HG02970 (cell line): ENCODE measurements around the gene FBXO24.

ENCODE experiments used
- ATAC-seq: cut with Tn5 transposase; IDR thresholded peaks from one replicate; pipeline ENCODE4 v1.9.1; 2021; ENCODE audit warnings: mild to moderate bottlenecking, moderate library complexity, moderate number of reproducible peaks; ENCODE audit not compliant: unreplicated experiment, low FRiP score

The FBXO24 gene

DNA sequence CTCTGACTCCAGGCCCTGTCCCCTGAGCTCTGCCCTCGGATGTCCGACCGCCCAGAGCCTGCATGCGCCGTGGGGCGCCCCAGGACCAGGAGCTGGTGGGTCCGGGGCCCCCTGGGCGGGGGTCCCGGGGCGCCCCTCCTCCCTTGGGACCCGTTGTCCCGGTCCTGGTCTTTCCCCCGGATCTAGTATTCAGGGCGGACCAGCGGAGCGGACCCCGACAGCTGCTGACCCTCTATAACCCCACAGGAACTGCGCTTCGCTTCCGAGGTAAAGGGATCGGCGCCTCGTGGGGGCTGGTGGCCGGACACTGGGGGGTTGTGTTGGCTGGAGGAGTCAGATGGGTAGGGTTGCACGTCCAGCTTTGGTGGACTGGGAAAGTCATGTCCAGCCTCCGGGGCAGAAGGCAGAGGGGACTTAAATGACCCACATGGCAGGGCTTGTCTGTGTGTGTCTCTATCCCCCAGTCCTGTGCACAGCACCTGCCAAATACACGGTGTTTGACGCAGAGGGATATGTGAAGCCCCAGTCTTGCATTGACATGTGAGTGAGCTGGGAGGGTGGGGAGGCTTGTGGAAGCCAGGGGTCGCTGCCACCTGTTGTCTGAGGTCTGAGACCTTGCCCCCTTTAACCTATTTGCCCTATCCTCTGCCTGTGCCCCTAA, 26.7 kb downstream of the FBXO24 start:
- no peak for ATAC-seq

DNA sequence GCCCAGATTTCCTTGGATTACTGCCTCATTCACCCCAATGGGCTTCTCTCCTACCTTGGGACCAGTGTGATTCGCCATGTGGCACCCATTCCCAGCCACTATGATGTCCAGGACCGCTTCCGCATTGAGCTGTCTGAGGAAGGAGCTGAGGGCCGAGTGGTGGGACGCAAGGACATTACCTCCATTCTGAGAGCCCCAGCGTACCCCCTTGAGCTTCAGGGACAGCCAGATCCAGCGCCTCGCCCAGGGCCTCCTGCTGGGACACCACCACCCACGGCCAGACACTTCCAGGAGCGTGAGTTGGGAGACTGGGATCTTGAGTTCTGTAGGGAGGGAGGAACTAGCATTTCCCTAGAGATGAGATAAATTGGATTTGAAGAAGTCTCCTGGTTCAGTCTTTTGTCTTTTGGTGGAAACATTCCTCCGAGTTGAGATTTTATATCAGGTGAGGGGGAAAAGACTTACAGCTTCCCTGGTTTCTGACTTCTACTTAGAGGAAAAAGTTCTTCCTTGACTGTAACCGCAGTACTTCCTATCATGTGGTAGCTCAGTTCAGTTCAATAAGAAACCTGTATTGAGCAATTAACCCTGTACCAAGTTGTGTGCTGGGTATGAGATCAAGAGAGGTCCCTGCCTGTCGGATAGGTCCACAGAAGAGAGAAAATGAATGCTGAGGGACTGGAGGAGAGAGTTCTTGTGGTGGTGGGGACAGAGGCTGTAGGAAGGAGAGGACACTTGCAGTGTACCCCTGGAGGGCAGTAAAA, 27.5 kb downstream of the FBXO24 start:
- no peak for ATAC-seq

DNA sequence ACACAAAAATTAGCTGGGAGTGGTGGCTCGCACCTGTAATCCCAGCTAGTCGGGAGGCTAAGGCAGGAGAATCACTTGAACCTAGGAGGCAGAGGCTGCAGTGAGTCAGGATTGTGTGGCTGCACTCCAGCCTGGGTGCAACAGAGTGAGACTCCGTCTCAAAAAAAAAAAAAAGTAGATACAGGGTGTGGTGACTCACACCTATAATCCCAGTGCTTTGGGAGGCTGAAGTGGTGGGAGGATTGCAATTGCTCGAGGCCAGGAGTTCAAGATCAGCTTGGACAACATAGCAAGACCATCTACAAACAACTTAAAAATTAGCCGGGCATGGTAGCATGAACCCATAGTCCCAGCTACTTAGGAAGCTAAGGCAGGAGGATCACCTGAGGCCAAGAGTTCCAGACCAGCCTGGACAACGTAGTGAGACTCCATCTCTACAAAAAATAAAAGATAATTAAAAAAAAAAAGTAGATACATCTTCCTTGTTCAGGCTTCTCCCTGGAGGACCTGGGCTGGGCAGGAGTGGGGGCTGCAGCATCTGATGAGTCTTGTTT, 28.3 kb downstream of the FBXO24 start:
- no peak for ATAC-seq

DNA sequence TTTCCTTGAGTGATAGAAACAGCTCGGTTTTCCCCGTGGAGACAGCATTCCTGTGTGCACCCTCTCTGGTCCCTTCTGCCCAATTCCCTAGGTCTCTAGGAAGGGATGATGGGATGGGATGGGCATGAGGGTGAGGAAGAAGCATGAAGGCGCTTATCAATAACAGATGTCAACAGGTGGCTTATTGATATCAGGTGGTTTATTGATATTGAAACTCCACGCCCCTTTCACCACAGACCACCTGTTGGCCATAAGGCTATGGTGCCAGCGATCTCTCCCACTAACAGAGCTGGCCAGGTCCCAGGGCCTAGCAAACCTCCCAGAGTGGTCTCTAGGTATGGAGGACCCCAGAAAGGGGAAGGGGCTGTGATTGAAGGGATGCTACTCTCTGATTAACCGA, 34.1 kb downstream of the FBXO24 start:
- no peak for ATAC-seq

DNA sequence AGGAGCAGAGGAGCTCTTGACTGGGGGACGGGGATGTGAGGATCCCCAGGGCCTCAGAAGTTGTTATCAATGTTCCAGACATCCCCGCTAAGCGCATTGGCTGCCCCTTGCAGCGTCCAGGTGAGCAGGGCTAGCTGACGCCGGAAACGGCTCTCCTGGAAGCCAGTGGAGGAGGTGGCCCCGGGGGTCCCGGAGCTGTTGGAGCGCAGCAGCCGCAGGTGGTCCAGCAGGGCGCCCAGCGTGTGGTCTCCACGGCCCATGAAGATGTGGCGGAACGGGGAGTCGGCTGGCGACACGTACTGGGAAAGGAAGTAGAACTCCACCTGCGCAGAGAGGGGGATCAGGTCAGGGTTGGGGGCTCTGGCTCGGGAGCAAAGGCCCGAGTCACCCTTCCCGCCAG, 34.7 kb downstream of the FBXO24 start:
- no peak for ATAC-seq

DNA sequence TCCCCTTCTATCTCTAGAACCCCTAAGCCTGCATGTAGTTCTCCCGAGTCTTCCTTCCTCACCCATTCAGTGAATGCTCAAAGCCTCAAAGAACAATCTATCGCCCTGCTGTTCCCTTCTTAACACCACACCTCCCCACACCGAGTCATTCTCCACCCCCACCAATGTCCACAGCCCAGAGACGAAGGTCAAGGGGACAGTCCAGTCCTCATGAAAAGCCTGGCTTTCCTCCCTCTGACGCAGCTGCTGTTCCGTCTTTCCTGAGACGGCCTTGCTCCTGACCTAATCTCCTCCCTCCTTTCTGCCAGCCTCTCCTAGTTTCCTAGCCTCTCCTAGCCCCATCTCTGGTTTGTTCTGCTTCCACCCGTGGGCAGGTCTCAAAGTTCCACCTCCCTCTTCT, 35.4 kb downstream of the FBXO24 start:
- no peak for ATAC-seq

DNA sequence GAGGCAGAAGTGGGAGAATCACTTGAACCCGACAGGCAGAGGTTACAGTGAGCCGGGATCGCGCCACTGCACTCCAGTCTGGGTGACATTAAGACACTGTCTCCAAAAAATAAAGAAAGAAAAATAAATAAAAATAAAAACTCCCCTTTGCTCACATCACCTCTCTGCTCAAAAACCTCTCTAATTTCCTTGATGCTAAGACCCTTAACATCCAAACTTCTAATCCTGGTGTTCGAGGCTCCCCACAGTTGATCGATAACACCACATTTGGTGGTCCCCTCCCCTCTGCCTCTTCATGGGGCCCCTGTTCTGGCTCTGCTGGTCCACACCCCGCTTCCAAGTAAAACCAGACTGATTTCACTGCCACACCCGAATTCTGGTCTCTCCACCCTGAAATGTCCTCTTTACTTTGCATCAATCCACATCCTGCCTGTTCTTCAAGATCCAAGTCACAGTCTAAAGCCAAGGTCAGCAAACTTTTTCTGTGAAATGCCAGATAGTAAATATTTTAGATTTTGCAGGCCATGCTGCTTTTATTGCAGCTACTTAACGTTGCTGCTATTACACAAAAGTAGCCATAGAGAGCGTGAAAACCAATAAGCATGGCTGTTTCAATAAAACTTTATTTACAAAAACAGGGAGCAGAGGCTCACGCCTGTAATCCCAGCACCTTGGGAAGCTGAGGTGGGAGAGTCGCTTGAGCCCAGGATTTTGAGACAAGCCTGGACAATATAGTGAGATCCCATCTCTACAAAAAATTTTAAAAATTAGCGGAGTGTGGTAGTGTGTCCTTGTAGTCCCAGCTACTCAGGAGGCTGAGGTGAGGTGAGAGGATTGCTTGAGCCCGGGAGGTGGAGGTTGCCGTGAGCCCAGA, 38.1 kb downstream of the FBXO24 start:
- no peak for ATAC-seq

DNA sequence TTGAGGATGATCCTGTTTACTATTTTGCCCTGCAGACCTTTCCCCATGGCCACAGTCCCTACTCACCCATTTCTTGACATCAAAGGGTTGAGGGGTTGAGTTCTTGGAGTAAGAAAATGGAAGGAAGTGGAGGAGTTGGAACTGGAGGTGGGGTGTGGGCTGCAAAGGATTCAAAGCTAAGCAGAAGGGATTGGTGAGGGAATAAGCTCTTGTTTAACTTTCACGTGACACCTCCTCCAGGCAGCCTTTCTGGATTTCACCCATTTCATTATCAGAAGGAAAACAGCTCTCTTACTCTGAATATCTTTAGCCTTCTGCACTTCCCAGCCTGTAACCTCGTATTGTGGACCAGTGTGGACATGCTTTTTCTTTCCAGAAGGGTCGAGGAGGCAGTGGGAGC, 39.9 kb downstream of the FBXO24 start:
- ATAC-seq: no peak

DNA sequence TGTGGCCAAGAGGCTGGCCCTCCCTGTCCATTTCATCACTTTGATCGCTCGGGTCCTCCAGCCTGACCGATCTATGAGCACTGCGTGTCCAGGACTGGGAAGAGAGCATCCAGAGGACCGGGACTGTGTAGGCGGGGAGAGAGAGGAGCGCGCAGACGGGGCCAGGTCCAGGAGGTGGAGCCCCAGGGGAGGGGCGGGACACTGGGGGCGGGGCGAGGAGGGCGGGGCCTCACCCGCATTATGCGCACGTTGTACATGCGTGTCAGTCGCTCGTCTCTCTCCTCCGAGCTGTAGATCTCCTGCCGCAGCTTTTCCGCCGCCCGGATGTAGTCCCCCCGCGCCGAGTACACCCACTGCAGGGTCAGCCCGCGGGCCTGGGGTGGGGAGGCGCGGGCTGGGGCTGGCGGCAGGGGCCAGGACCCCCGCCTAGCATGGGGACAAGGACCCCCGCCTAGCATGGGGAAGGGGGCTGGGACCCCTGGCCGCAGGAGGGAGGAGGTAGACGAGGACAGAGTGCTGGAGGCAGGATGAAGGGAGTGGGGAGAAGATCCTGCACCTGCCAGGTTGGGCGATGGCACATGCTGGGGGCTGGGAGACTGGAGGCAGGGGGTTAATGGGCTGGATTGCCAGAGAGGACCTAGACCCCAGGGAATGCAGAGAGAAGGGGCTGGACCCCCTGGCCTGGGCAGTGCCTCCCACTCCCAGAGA, 40.6 kb downstream of the FBXO24 start:
- ATAC-seq: no peak

DNA sequence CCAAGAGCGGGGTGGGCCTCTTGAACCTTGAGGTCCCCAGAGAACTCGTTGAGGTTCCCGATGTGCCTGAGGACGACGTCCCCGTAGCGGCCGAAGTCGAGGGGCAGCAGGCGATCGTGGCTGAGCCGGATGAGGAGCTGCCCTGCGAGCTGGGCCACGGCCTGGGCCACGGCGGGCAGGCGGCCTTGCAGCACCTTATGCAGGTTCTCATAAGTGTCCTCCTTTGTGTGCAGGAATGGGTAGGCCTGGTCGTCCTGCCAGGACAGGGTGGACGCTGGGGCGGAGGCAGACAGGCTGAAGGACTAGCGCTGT, 41.1 kb downstream of the FBXO24 start:
- no peak for ATAC-seq

DNA sequence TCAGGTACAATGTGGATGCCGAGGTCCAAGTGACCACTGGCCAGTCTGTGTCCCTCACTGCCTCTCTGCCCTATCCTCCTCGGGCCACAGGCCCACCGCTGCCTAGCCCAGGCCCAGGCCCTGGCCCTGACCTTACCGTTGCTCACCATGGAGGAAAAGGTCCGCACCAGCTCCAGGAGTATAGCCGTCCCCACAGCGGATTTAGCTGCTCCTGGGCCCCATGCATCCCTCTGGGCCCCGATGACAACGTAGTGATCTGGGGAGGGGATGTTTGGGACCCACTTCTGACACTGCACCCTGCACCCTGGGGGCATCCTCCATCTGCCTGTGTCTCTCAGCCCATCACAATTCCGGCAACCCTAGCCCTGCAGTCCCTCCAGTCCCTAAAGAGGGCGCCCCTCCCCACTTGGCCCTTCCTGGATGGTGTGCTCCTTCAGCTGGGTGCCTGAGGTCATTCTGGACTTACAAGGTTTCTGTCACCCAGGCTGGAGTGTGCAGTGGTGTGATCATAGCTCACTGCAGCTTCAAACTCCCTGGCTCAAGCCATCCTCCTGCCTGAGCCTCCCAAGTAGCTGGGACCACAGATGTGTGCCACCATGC, 43.1 kb downstream of the FBXO24 start:
- ATAC-seq: no peak

DNA sequence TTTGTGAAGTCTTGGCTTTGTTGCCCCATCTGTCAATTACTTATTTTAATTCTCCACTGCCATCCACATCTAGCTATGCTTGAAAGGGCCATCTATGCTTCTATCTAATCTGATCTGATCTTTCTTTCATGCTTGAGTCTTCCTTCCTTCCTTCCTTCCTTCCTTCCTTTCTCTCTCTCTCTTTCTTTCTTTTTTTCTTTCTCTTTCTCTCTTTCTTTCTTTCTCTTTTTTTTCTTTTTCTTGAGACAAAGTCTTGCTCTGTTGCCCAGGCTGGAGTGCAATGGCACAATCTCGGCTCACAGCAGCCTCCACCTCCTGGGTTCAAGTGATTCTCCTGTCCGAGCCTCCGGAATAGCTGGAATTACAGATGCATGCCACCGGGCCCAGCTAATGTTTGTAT, 43.9 kb downstream of the FBXO24 start:
- ATAC-seq: no peak

DNA sequence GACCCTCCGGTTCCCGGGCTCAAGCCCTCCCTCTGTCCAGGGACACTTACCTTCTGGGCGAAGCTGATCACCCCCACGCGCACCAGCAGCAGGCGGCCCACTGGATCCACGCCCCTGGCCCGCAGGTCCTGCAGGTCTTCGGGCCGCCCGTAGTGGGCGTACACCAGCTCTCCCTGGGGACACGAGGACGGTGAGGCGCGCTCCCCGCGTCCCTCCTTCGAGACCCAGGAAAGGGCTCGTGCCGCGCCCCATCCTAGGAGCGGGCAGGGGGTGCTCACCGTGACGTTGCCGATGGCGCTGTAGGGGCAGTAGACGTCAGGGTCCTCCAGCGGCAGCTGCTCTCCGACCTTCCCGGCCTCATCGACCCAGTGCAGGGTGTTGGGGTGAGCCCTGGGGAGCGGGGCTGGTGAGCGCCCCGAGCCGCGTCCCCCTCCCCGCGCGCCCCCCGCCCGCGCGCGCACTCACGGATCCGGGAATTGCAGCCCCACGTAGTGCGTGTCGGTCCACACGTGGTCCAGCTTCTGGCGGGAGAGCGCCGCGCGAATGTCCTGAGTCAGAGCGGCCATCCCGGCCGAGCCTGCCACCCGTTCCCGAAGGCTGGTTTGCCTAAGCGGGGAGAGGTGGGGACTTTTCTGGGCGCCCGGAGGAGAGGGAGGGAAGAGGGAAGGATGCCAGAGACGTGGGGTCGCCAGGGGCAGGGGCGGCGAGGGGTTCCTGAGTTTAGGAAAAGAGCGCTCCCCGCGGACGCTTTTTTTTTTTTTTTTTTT, 47.0 kb downstream of the FBXO24 start:
- no peak for ATAC-seq

DNA sequence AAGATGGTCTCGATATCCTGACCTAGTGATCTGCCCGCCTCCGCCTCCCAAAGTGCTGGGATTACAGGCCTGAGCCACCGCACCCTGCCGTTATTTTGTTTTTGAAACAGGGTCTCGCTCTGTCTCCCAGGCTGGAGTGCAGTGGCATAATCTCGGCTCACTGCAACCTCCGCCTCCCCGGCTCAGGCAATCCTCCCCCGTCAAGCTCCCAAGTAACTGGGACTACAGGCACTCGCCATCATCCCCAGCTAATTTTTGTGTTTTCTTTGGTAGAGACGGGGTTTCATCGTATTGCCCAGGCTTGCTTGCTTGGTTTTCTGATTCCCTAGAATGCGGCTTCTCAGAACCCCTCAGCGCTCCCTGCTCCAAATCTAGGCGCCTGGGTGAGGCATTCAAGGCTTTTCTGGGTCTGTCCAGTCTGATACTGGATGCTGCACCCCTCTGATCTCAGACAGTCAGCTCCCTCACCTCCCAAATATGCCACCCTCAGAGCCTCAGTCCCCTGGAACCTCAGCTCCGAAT, 53.9 kb downstream of the FBXO24 start:
- ATAC-seq: no peak

DNA sequence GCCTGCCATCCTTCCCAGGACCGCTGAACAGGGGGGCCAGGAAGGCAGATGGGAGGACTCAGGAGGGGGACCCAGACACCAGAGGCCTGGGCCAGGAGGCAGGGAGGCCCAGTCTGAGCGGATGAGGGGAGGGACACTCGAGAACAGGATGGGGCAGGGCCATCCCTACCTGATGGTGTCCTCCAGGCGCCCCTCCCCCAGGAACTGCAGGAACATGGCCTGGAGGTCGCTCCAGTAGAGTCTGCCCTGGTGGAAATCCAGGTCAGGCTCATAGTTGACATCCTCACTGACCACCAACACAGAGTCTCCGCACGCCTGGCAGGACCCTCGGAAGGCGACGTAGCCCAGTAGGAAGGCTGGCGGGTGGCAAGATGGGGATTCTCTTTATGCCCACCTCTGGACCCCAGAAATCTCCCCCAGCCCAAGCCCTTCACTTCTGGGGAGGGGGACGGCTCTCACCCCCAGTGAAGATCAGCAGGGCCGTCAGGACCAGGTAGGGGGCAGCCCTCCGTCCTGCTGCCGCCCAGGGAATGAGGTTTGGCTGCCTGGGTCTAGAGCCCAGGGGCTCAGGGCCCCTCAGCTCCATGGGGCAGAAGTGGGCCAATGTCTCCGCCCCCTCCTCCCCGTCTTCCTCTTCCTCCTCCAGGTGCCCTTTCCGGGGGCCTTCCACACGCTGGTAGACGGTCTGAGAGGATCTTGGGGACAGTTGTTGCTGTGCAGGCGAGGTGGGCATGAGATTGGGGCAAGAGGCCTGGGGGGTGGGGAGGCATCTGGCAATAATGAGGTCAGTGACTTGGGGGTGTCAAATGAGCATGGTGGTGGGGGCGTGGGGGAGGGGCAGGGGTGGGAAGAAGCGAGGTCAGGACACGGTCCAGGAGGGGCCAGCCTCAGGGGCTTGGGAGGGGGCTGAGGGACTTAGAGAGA, 54.7 kb downstream of the FBXO24 start:
- no peak for ATAC-seq

DNA sequence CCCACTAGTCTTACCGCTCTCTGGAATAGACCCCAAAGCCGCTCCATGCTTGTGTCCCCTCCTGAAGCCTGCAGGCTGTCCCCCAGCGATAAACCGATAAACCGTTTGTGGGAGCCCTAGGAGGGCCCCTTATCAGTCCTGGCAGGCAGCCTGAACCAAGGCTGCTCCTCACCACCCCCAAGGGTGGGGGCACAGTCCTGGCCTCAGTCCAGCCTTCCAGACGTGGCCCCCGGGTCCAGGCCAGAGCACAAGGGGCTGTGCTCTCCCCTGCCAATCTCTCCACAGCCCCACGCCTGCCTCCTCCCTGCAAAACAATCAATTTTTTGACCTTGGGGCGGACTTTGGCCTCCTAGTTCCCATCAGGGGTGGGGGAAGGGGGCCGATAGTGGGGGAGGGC, 55.3 kb downstream of the FBXO24 start, which contains the start of gene TFR2:
TFR2 (minus strand) TSS at position 90 of the 397 bp plus-strand sequence; CDS start at position 47, 43 bp downstream.
- ATAC-seq: no peak

DNA sequence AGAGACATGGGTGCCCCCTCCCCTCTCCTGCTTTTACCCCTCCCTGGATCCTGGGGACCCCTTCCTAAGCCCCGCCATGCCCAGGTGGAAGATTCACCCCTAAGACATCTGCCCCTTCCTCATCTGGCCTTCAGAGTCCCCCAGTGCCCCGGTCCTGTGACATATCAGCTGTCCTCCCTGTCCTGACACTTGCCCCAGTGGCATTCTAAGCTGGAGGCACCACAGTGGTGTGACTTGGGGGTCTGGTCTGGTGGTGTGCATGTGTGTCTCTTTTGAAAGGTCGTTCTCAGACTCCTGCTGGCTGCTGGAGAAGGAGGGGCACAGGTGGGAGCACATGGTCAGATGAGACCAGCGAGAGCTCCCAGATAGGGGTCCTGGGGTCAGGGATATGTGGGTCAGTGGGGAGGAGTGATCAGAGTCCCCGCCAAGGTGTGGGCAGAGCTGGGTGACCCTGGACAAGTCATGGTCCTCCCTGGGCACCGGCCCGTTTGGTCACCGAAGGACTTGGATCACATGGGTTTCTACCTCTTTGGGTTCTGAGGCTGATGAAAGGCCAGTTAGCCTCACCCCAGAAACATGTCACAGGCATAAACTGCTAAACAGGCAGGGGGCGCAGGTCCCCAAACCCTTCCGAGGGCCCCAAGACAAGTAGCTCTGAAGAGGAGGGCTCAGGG, 55.9 kb downstream of the FBXO24 start:
- no peak for ATAC-seq

DNA sequence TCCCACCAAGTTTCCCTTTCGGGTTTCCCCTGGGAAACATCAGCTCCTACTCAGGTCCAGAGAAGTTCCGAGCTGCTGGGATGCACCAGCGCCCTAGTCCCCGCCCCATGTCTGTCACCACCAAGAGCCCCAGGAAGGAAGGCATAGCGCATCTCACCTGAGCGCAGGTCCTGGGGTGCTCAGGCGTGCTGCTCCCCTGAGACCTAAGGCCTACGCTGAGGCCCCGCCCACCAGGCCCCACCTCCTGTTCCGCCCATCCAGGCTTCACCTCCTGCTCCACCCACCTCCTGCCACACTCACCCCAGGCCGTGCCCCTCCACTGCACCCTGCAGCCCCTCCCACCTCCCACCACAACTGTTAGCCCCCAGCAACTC, 56.4 kb downstream of the FBXO24 start:
- ATAC-seq: no peak
